Activated T-cell treated with anti-CD3 and anti-CD28 coated beads for 48 hours (primary cell): ENCODE measurements around the gene GPRIN2.
"Not testable (repeated sequence)": the region's sequence is repeated elsewhere in the genome, so short reads cannot be mapped to it uniquely, and the experiment has no call there.

Experiments used
- DNase-seq: peaks from one replicate; pipeline ENCODE4 v3.0.0-alpha.2; 2020; ENCODE audit warnings: low read depth

The GPRIN2 gene

DNA sequence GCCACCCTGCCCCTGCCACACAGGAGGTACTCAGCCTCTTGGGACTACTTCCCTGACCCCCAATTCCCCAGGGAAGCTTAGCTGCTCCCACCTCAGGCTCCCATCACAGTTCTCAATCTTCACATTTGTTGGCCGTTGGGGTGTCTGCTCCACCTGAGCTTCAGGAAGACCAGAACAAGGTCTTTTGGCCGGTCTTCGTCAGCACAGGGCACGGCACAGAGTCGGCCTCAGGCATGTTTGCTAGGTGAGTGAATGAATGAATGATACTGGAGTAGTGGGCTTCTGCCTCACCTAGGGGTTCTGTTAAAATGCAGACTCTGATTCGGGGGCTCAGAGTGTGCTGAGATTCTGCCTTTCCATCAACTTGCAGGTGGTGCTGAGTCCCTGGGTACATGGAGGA, 20.3 kb downstream of the GPRIN2 start:
- no peak for DNase-seq

DNA sequence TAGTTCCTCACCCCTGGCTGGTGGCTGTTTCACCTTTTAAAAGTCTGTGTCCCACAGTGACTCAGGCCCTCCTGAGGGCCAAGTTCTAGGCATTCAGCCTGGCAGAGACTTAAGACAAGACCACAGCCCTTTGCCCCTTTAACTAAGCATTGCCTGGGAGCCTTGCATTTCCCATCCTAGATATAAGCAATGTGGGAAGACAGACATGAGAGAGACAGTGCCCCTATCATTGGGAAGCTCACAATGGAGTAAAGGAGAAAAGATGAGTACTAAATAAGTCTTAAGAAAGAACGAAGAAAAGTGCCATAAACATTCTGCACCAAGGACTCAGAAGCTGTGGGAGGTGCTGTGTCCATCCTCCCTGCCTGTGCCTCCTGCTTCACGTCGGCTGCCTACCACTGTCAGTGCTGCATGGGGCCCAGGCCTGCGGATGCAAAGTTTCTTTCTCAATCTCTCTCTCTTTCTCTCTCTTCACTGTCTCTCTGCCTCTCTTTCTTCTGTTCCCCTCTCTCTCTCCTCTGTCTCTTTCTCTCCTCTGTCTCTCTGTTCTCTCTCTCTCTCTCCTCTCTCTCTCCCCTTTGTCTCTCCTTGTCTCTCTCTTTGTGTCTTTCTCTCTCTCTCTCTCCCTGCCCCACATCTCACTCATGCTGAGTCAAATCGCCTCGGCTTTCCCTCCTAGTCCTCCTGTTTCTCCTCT, 21.5 kb downstream of the GPRIN2 start:
- DNase-seq, result no peak

DNA sequence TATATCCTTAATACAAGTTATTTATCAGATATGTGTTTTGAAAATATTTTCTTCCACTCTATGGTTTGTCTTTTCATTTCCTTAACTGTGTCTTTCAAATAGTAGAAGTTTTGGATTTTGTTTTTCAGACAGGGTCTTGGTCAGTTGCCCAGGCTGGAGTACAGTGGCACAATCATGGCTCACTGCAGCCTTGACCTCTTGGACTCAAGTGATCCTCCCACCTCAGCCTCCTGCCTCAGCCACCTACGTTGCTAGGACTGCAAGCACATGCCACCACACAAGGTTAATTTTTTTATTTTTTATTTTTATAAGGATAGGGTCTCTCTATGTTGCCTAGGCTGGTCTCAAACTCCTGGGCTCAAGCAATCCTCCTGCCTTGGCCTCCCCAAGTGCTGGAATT, 24.2 kb downstream of the GPRIN2 start:
- DNase-seq, result not testable (repeated sequence)

DNA sequence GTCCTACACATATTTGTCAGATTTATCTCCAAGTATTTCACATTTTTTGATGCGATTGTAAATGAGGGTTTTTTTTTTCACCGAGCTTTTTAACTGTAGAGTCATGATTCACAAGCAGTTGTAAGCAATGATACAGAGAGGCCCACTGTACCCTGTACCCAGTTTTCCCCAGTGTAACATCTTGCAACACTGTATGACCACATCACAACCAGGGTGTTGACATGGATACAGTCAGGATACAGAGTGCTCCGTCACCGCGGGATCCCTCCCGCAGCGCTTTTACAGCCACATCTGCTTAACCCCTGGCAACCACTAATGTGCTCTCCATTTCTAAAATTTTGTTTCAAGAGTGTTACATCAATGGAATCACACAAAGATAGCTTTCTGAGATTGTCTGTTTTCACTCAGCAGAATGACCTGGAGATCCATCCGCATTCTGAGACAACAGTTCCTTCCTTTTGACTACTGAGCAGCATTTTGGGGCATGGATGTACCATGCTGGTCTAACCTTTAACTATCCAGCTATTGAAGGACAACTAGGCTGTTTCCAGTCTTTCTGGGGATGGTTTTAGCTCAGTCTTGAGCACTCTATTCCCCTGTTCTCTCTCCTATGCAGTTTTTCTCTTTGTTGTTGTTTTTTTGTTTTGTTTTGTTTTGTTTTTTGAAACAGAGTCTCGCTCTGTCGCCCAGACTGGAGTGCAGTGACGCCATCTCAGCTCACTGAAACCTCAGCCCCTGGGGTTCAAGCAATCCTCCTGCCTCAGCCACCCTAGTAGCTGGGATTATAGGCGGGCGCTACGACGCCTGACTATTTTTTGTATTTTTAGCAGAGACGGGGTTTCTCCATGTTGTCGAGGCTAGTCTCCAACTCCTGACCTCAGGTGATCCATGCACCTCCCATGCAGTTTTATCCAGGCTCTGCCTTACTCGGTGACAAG, 25.9 kb downstream of the GPRIN2 start:
- DNase-seq, result no peak

DNA sequence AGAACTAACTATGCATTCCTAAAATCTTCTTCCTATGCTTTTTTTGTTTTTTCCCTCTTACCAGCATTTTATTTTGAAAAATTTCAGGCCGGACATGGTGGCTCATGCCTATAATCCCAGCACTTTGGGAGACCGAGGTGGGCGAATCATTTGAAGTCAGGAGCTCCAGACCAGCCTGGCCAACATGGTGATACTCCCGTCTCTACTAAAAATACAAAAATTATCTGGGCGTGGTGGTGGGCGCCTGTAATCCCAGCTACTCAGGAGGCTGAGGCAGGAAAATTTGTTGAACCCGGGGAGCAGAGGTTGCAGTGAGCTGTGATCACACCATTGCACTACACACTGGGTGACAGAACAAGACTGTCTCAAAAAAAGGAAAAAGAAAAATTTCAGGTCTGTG, 26.7 kb downstream of the GPRIN2 start:
- DNase-seq, result not testable (repeated sequence)

DNA sequence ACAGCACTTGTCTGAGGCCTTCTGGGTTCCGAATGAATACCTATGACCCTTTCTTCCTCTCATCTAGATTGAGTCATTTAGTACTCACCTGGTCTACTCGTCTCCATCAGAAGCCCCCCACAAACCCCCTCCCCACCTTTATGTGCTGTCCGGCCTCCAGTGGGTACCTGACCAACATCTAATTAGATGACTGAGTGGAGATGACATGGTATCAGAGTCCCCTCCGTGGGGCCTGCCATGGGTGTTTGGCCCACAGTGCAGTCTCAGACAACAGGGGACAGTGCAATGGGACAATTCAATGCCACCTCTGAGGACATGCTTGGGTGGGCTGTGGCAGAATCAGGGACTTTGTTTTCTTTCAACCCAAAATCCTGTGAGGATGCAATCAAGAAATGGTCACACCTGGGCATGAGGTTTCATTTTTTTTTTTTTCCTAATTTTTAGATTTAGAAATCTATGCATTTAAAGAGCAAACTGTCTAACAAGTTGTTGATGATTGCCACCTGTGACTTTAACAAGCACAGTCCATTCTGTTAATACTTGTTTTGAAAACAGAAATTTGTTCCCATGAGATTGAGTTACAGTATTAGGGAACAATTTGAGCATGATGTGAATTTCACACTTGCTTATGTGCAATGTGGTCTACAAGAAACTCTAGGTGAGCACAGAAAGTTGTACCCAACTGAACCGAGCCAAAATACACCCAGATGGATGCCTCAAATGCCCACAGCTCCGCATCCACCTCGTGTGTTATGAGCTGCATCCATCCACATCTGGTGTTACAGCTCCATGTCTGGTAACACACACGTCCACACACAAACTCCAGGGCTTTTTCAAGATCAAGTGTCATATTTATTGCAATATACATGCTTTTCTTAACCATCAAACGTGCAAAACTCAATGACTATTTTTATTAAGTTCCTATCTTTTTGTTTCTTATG, 27.5 kb downstream of the GPRIN2 start:
- no peak for DNase-seq

DNA sequence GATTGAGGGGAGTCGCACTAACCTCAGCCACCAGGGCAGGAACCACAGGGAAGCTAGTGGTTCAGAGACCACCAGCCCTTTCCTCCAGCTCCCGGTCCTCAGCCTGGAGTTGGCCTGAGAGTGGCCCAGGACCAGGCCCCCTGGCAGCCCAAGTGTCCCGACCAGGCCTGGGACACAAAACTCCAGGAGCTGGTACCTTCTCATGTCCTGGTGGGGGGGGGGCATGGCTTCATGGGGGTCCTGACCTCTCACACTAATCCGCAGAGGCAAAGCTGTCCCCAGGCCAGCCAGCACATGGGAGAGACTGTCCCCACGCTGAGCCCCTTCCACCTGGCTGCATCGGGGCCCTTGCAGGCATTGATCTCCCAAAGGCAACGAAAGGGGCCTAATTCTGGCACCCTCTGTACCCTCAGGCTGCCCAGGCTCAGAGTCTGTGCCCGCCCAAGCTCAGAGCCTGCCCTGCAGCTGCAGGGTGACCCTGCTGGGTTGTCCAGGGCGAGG, 28.2 kb downstream of the GPRIN2 start:
- no peak for DNase-seq

DNA sequence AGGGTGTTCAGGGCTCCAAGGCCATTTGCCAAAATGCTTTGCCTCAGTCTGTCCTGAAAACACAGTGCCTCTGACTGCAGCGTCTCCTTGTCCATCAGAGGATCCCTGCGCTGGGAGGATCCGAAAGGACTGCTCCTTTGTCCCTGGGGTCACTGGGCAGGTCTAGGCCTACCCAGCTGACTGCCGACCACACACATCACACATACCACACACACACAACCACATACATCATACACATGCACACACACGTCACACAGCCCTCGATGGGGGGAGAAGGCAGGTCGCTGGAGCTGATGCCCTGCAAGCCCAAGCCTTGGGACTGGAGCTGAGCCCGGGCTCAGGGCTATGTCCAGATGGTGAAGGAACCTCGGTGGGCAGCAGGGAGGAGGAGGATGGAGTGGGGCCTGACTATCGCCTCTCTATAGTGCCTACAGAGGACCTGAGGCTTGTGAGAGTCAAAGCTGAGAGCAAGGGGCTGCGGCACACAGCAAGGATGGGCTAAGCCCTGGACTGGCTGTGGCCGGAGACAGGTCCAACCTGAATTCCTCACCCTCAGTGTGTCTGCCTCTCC, 29.1 kb downstream of the GPRIN2 start:
- no peak for DNase-seq

DNA sequence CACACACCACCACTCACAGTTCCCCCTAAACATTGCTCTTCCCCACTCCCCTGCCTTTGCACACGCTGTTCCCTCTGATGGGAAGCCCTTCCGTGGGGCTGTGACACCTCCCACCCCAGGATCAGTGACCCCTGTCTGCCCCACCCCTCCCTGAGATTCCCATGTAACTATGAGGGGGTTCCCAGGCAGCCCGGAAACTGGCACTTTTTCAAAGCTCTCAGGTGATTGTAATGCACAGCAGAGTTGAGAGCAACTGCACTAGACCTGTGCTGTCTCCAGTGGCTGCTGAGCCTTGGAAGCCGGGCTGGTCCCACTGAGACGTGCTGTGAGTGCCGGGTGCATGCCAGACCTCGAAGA, 29.8 kb downstream of the GPRIN2 start:
- no peak for DNase-seq

DNA sequence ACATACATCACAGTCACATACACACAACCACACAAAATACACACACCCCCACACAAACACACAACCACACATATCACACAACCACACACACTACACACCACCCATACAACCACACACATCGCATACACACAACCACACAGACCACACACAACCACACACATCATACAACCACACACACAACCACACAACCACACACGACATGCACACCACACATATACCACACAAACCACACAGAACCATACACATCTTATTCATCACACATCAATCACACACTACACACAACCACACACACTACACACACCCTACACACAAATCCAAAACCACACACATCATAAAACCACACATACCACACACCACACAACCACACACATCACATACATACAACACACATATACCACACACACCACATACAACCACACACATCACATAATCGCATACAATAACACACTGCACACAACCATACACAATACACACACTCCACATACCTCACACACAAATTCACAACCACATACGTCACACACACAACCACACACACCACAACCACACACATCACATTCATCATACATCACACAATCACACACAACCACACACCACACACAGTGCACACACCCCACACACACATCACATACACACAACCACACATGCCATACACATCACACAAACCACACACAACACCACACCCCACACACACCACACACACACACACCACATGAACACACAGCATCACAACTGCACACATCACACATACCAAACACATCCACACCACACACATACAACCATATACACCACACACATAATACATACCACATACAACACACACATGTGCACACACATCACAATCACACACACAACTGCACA, 30.4 kb downstream of the GPRIN2 start:
- DNase-seq, result no peak

DNA sequence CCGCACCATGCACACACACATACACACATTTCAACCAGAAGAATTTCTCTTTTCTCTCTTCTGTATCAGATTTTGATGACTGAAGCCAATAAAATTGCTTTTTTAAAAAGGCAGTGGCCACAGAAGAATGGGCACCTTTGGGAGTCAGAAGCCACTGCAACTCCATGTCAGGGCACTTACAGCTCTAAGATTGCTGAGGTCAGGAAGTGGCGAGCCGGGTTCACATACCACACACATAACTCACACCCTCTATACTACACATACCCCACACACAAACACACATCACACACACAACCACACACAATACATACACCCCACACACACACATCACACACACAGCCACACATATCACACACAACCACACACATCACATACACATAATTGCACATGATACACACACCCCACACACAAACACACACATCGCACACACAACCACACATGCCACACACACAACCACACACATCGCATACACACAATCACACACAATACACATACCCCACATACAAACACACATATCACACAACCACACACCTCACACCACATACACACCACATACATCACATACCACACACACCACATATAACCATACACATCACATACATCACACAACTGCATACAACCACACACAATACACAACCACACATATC, 31.2 kb downstream of the GPRIN2 start:
- no peak for DNase-seq

DNA sequence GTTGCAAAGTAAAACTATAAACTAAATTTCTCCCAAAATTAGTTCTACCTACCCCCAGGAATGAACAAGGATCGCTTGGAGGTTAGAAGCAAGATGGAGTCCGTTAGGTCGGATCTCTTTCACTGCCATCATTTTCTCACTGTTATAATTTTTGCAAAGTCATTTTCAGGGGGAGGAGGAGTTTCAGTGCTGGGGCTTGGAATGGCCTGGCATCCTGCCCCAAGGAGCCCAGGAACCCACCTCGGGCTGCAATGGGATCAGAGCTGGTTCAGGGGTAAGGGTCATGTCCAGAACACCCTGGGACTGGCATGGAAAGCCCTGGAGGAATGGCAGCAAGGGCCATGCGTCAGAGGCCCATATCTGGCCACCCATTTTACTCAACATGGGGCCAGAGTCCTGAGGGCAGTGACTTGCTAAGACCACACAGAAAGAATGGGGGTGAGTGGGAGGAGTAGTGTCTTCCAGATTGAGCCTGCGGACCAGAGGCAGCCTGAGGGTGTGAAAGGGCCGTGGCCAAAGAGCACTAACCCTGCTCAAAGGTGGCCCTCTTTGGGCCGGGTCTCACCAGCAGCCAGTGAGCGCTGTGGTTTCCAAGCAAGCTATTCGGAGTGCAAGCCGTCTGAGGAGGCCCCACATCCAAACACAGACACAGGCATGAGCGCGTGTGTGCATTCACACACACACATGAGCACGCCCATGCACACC, 31.8 kb downstream of the GPRIN2 start:
- no peak for DNase-seq

DNA sequence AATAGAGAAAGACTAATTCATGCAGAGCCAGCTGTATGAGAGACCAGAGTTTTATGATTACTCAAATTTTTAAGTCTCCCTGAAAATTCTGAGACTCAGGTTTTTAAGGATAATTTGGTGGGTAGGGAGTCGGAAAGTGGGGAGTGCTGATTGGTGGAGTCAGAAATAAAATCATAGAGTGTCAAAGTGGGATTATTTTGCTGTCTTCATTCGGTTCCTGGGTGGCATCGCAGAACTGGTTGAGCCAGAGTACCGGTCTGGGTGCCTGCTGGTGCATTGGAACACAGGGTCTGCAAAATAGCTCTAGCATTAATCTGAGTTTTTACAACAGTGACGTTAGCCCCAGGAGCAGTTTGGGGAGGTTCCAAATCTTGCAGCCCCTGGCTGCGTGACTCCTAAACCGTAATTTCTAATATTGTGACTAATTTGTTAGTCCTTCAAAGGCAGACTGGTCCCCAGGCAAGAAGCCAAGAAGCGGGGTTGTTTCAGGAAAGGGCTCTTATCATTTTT, 32.4 kb downstream of the GPRIN2 start:
- no peak for DNase-seq

DNA sequence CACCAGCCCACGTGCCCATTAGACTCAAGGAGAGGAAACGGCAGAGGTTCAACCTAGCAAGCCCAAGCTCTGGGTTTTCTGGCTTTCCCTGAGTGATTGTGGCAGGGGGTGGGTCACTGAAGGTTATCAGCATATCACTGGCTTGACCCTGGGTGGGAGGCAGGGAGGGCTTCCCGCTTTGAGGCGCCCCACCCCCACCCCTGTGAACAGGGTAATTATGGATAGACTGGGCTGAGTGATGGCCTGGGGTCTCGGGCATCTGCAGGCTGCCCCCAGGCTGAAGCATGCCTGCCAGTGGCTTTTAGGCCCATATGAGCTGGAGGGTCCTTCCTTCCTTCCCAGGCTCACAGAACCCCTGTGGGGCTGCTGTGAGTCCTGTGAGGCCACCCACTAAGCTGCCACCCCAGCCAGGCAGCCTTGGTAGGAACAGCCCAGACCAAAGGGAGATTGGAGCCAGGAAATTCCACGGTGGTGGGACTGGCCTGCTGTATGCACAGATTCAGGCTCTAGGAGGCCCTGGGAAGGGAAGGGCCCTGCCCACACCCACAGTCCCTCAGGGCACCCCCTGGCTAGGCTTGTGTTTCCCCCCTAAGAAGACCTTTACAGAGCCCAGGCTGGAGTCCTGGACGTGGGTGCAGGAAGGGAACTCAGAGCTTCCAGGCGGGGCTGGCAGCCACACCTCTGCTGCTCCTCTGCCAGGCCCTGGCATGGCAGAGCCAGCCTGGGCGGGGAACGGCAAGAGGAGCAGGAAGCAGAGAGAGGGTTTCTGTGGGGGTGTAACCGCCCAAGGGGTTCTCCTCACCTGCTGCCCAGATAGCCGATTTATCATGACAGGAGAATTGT, 33.1 kb downstream of the GPRIN2 start:
- DNase-seq, result no peak

DNA sequence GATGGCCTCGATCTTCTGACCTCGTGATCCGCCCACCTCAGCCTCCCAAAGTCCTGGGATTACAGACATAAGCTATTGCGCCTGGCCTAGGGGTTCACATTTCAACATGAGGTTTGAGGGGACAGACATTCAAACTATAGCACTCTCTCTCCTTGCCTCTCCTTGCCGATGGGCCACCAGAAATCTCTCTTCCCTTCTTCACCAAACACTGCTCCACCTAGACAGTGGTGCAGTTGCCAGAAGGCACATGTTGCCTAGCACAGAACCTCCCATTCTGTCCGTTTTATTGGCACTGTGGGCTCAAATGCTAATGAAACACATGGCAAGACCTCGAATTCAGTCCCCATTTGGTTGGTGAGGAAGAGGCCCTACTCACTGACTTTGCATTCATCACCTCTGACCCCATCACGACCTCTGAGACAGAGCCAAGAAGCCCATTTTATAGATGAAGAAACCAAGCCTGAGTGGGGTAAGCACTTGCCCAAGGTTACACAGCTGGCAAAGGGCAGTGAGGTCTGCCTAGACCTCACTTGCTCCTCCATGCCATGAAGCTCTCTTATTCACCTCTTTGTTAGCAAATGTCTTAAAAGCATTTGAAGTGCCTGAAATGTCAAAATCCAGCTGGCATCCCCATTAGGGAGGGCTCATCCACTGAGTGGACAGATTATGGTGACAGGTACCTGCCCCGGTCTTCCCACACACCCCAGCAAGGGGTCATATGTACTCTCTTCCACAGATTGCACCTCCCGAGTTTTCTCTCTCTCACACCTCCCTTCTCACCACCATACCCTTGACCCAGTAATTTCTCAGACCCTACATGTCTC, 34.0 kb downstream of the GPRIN2 start:
- no peak for DNase-seq

DNA sequence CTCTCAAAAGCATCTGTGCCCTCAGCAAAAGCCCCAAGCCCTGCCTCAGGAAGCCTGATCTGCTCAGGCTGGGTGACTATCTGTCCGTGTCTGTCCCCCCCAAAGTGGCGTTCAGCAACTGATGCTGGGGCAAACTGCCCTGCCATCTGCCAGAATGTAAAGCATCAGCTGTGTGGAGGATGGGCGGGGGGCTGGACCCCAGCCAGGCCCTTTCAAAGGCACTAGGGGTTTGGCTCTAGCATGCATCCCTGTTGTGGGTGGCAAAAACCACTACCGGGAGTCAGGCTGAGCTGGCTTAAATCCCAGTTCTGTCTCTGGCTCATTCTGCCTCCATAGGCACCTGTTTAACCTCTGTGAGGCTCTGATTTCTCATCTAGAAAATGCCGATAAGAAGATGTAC, 35.5 kb downstream of the GPRIN2 start:
- DNase-seq, result no peak

DNA sequence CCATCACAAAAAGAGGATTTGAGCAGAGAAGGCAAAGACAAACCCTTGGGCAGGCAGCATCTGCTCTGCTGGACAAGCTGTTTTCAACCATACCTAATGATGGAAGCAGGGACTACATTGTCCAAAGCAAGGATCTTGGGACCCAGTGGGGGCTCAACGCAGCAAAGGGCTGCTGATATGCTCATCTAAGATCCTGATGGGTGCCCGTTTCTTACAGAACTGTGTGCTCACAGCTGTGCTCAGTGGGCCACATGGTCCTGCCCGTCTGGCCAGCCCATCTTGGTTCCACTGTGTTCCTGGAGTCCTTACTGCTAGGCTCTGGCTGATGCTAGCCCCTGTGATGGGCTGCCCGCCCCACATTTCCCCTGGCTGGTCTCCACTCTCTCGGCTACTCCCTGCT, 36.1 kb downstream of the GPRIN2 start:
- DNase-seq, result no peak
